GM12878 (cell line): Measurements from ENCODE around the gene HMGN4. TPM values are rescaled to one million over a fixed set of nuclear protein-coding genes. Genes with fewer than 3 reads are reported as not detected.

Experiments
- ATAC-seq: fragments of 200-7000 bp; cut with Tn5 transposase; 3 replicates; pipeline ENCODE4 v1.9.1; 2020; ENCODE audit warnings: mild to moderate bottlenecking, moderate library complexity
- BruUV-seq: library from RNA; stranded (reverse); fragments of 400-500 nt; replicated peaks from 2 replicates; lab custom pipeline; 2021; lab: Mats Ljungman, UMichigan
- CTCF ChIA-PET: fragments of 300-600 bp; sonication (Branson Sonifier 250); formaldehyde crosslinking; extraction: SDS; loops from one replicate; lab custom pipeline; 2021; ENCODE audit warnings: inconsistent platforms; lab: Yijun Ruan, JAX
- POLR2A ChIA-PET: fragments of 350-600 bp; formaldehyde crosslinking; extraction: SDS; loops from one replicate; lab custom pipeline; 2021; ENCODE audit warnings: inconsistent platforms; lab: Charles Lee
- RAD21 ChIA-PET: fragments of 300-600 bp; sonication (Branson Sonifier 250); formaldehyde crosslinking; loops from one replicate; lab custom pipeline; 2023; ENCODE audit warnings: antibody characterized with exemption; ENCODE audit not compliant: unreplicated experiment; lab: Charles Lee
- SMC1A ChIA-PET: fragments of 300-600 bp; sonication (Branson Sonifier 250); formaldehyde crosslinking; loops from one replicate; lab custom pipeline; 2023; ENCODE audit not compliant: unreplicated experiment, uncharacterized antibody; lab: Charles Lee
- DNase-seq: peaks from one replicate; pipeline ENCODE4 v3.0.0-alpha.2; 2011; ENCODE audit warnings: low read depth, low spot score
- FAIRE-seq: peaks from 3 replicates; lab custom pipeline; 2011; peaks lifted over from hg19 to GRCh38; lab: Jason Lieb, UNC
- H2AFZ ChIP-seq: 2 replicates; pipeline ENCODE4 v1.6.0; 2011; ENCODE audit warnings: low read depth, low read length, control low read depth; ENCODE audit not compliant: control insufficient read depth
- H3K27ac ChIP-seq: 2 replicates; pipeline ENCODE4 v1.5.1; 2011; ENCODE audit warnings: control low read depth; ENCODE audit not compliant: control insufficient read depth, insufficient read depth
- H3K27me3 ChIP-seq, 2 experiments: replicated peaks in 1 of 2; 2 replicates each; pipeline versions ENCODE4 v1.6.0 to v1.6.1; 2011; ENCODE audit warnings: low read length in 1 of 2; ENCODE audit not compliant: control insufficient read depth in 2 of 2, insufficient read depth in 2 of 2
- H3K36me3 ChIP-seq, 2 experiments: 2 replicates each; pipeline ENCODE4 v1.5.1; 2011; ENCODE audit warnings: low read length in 1 of 2; ENCODE audit not compliant: control insufficient read depth in 2 of 2, insufficient read depth in 2 of 2
- H3K4me1 ChIP-seq: 2 replicates; pipeline ENCODE4 v1.6.1; 2011; ENCODE audit warnings: mild to moderate bottlenecking, low read length, moderate library complexity, mixed read lengths; ENCODE audit not compliant: control insufficient read depth, insufficient read depth
- H3K4me2 ChIP-seq: 2 replicates; pipeline ENCODE4 v1.6.0; 2011; ENCODE audit warnings: control low read depth; ENCODE audit not compliant: control insufficient read depth, insufficient read depth
- H3K4me3 ChIP-seq: fragments of 200-600 bp; sonication (generic); 2 replicates; pipeline ENCODE4 v1.5.1; 2016
- H3K79me2 ChIP-seq: 2 replicates; pipeline ENCODE4 v1.6.0; 2011; ENCODE audit warnings: low read length; ENCODE audit not compliant: control insufficient read depth, insufficient read depth
- H3K9ac ChIP-seq: 2 replicates; pipeline ENCODE4 v1.8.0; 2011; ENCODE audit warnings: low read length, control low read depth, mixed read lengths; ENCODE audit not compliant: control insufficient read depth, insufficient read depth
- H3K9me3 ChIP-seq: replicated peaks from 3 replicates; pipeline ENCODE4 v1.5.1; 2011; ENCODE audit warnings: mild to moderate bottlenecking, low read length; ENCODE audit not compliant: control insufficient read depth, insufficient read depth
- H4K20me1 ChIP-seq: 2 replicates; pipeline ENCODE4 v1.6.0; 2011; ENCODE audit not compliant: control insufficient read depth, insufficient read depth
- EGR1 ChIP-seq, 2 experiments: IDR thresholded peaks; 1 replicate in 1 of 2; 2 replicates in 1 of 2; pipeline ENCODE4 v1.6.1; 2011 to 2012; ENCODE audit warnings: low read depth in 2 of 2, low read length in 2 of 2, borderline replicate concordance in 1 of 2, mild to moderate bottlenecking in 1 of 2, moderate library complexity in 1 of 2
- HDAC2 ChIP-seq: fragments of 200-600 bp; sonication (generic); IDR thresholded peaks from 2 replicates; pipeline ENCODE4 v1.6.1; 2017
- IKZF1 ChIP-seq: fragments of 450-650 bp; conservative IDR thresholded peaks from 2 replicates; pipeline ENCODE4 v1.6.1; 2017; ENCODE audit warnings: antibody characterized with exemption, mild to moderate bottlenecking
- MEF2B ChIP-seq: fragments of 450-650 bp; IDR thresholded peaks from 2 replicates; pipeline ENCODE4 v1.6.1; 2018; ENCODE audit warnings: mild to moderate bottlenecking, moderate library complexity; ENCODE audit not compliant: partially characterized antibody, poor library complexity, severe bottlenecking
- NBN ChIP-seq: fragments of 450-650 bp; IDR thresholded peaks from 2 replicates; pipeline ENCODE4 v1.6.1; 2016
- PML ChIP-seq: IDR thresholded peaks from 2 replicates; pipeline ENCODE4 v1.6.1; 2012; ENCODE audit warnings: low read length, inconsistent platforms
- POLR2A ChIP-seq: IDR thresholded peaks from 2 replicates; pipeline ENCODE4 v1.6.1; 2011; ENCODE audit warnings: low read depth, mild to moderate bottlenecking, low read length
- RAD51 ChIP-seq: fragments of 450-650 bp; IDR thresholded peaks from 2 replicates; pipeline ENCODE4 v1.6.1; 2016; ENCODE audit warnings: moderate library complexity, mild to moderate bottlenecking, inconsistent platforms
- SREBF1 ChIP-seq: IDR thresholded peaks from 2 replicates; pipeline ENCODE4 v1.6.1; 2012; ENCODE audit warnings: mild to moderate bottlenecking, low read length
- WGBS: methylation state at CpG from one replicate; pipeline ENCODE4 v1.1.6; 2016; ENCODE audit warnings: low lambda C conversion rate; ENCODE audit not compliant: insufficient replicate concordance, insufficient coverage; ENCODE audit errors: missing lambda C conversion rate; 5-methylcytosine and 5-hydroxymethylcytosine counted together
- in situ Hi-C: fragments of 300-500 bp; cut with MboI; formaldehyde crosslinking; loops from 9 replicates; pipeline ENCODE4 v1.14.3; 2018; ENCODE audit warnings: mixed read lengths
- intact Hi-C: fragments of 100-400 bp; cut with micrococcal nuclease; formaldehyde crosslinking; loops from one replicate; pipeline ENCODE4 v1.14.2; 2022; ENCODE audit not compliant: unreplicated experiment
- polyA plus RNA-seq, 11 experiments: library from polyadenylated mRNA; depleted of rRNA in 4 of 11; unstranded in 6 of 11; stranded (reverse) in 5 of 11; fragments of >200 nt; fragmentation: Nextera tagmentation in 4 of 11; fragmentation: Illumina TruSeq in 1 of 11; extraction: Ambion mirVana in 4 of 11; extraction: Trizol in 1 of 11; gene quantifications; 1 replicate in 1 of 11; 2 replicates in 10 of 11; pipeline versions ENCODE4 v1.2.1 to v1.2.3, GENCODE V29; 2011 to 2016; ENCODE audit warnings: inconsistent platforms in 2 of 11, missing spikeins in 2 of 11, low read depth in 1 of 11
- total RNA-seq, 4 experiments: library from RNA; depleted of rRNA in 3 of 4; stranded (reverse); fragments of >200 nt in 3 of 4; fragmentation: Illumina TruSeq in 1 of 4; extraction: Trizol in 1 of 4; gene quantifications; 2 replicates each; pipeline versions ENCODE4 v1.2.1 to v1.2.3, GENCODE V29; 2013 to 2021
- TF ChIP-seq, protein P1 (sequence below): fragments of 450-650 bp; IDR thresholded peaks from 2 replicates; pipeline ENCODE4 v1.6.1; 2017; ENCODE audit warnings: mild to moderate bottlenecking, moderate library complexity
- TF ChIP-seq, protein P2 (sequence below): fragments of 450-650 bp; IDR thresholded peaks from 2 replicates; pipeline ENCODE4 v1.6.1; 2018; ENCODE audit warnings: borderline replicate concordance, mild to moderate bottlenecking; ENCODE audit not compliant: partially characterized antibody
- TF ChIP-seq, protein P3 (sequence below): IDR thresholded peaks from 2 replicates; pipeline ENCODE4 v1.6.1; 2011; ENCODE audit warnings: low read depth, mild to moderate bottlenecking, low read length, moderate library complexity, borderline replicate concordance; ENCODE audit errors: extremely low read depth
- TF ChIP-seq, protein P4 (sequence below): fragments of 450-650 bp; IDR thresholded peaks from 2 replicates; pipeline ENCODE4 v1.6.1; 2016; ENCODE audit warnings: mild to moderate bottlenecking

Gene HMGN4
- total and polyA plus RNA-seq, 10 of the 15 experiments (the other 5 are each of a cell fraction or from before 2014, with no cell fraction given) = 26.7 to 99.1 (median 76.7) TPM

DNA sequence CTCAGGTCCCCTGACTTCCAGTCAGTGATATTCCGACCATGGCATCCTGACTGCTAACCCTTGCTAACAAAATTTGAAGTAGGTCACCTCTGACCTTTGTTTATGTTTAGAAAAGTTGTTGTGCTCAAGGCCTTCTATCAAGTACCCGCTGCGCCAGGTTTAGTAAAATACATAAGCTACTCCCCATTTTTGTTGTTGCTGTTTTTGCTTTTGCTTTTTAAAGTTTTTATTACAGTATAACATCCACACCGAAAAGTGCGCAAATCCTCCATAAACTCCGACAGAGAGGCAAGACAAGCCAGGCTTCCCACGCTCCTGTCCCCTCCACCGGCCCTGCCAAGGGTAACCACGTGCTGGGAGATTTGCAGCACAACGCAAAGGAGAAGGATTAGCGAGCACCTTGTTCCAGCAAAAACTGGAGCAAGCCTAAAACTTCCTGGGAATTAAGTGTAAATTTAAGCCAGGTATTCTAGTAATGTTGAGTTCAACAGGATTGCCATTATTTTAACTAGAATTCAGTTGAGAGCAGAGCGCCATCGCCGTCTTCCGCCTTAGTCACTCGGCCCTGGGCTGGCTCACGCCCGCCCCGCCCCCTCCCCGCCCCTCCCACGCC is 17.8 kb upstream of the HMGN4 start:
- Histone ChIP-seq H3K79me2 (peaks cover 5% of the 10 kb centered on the region), H3K9ac (peak overlapping the region; percentile 59), H3K27me3 (no peaks in the 10 kb centered on the region), H3K4me1 (peaks cover 6% of the 10 kb centered on the region), H3K27ac (peak overlapping the region; percentile 66), H3K4me2 (peak overlapping the region; percentile 56), H4K20me1 (no peaks in the 10 kb centered on the region), H3K9me3 (no peaks in the 10 kb centered on the region), H3K36me3 (no peaks in the 10 kb centered on the region), H3K4me3 (peak overlapping the region; percentile 32; the same call in 1 of the 2 replicates), H2AFZ (peak overlapping the region; percentile 86)
- ChIA-PET CTCF (interaction anchor here (0.7 to 1.3 kb wide), 4 partner anchors 13 to 95 kb away, joined by 3 to 5 read pairs (median 3); no protein-coding TSS in a partner anchor), RAD21 (interaction anchor here (1.5 to 1.9 kb wide), 3 partner anchors 11 to 49 kb away, joined by 4 to 6 read pairs (median 5); no protein-coding TSS in a partner anchor), POLR2A (interaction anchor here (3.5 to 4.7 kb wide), 2 partner anchors 12 to 46 kb away, joined by 16 read pairs; no protein-coding TSS in a partner anchor), SMC1A (interaction anchor here (0.7 to 2.4 kb wide), 7 partner anchors 12 to 49 kb away, joined by 3 to 12 read pairs (median 5); partner anchors contain the start of gene HMGN4)
- in situ Hi-C loops (no loop called here), intact Hi-C loops (loop anchor here (2.0 kb wide), 1 partner anchor 46 kb away; no protein-coding TSS in a partner anchor)
- ATAC-seq = peak; percentile 3
- BruUV-seq = TSS peak; percentile 98
- no peak for FAIRE-seq
- DNase-seq = no peak
- 26% methylated on average over 13 of the region's 21 CpGs for WGBS
- TF ChIP-seq PML (peak; percentile 57; the same call in 1 of the 2 replicates), POLR2A (no peak), MEF2B (peak; percentile 11), RAD51 (peak; percentile 74), SREBF1 (no peak), NBN (peak; percentile 25; the same call in 1 of the 2 replicates), IKZF1 (peak; percentile 29), EGR1 (IDR thresholded peaks at IDR 0.05; ENCODE audit: borderline replicate concordance in 1 of 2, low read depth in 2 of 2, low read length in 2 of 2) (peak in 1 of 2 experiments; percentile 8; a peak in 1 of 3 replicates), HDAC2 (no peak)
- TF ChIP-seq, protein P1, sequence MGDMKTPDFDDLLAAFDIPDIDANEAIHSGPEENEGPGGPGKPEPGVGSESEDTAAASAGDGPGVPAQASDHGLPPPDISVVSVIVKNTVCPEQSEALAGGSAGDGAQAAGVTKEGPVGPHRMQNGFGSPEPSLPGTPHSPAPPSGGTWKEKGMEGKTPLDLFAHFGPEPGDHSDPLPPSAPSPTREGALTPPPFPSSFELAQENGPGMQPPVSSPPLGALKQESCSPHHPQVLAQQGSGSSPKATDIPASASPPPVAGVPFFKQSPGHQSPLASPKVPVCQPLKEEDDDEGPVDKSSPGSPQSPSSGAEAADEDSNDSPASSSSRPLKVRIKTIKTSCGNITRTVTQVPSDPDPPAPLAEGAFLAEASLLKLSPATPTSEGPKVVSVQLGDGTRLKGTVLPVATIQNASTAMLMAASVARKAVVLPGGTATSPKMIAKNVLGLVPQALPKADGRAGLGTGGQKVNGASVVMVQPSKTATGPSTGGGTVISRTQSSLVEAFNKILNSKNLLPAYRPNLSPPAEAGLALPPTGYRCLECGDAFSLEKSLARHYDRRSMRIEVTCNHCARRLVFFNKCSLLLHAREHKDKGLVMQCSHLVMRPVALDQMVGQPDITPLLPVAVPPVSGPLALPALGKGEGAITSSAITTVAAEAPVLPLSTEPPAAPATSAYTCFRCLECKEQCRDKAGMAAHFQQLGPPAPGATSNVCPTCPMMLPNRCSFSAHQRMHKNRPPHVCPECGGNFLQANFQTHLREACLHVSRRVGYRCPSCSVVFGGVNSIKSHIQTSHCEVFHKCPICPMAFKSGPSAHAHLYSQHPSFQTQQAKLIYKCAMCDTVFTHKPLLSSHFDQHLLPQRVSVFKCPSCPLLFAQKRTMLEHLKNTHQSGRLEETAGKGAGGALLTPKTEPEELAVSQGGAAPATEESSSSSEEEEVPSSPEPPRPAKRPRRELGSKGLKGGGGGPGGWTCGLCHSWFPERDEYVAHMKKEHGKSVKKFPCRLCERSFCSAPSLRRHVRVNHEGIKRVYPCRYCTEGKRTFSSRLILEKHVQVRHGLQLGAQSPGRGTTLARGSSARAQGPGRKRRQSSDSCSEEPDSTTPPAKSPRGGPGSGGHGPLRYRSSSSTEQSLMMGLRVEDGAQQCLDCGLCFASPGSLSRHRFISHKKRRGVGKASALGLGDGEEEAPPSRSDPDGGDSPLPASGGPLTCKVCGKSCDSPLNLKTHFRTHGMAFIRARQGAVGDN = peak; percentile 97
- TF ChIP-seq, protein P2, sequence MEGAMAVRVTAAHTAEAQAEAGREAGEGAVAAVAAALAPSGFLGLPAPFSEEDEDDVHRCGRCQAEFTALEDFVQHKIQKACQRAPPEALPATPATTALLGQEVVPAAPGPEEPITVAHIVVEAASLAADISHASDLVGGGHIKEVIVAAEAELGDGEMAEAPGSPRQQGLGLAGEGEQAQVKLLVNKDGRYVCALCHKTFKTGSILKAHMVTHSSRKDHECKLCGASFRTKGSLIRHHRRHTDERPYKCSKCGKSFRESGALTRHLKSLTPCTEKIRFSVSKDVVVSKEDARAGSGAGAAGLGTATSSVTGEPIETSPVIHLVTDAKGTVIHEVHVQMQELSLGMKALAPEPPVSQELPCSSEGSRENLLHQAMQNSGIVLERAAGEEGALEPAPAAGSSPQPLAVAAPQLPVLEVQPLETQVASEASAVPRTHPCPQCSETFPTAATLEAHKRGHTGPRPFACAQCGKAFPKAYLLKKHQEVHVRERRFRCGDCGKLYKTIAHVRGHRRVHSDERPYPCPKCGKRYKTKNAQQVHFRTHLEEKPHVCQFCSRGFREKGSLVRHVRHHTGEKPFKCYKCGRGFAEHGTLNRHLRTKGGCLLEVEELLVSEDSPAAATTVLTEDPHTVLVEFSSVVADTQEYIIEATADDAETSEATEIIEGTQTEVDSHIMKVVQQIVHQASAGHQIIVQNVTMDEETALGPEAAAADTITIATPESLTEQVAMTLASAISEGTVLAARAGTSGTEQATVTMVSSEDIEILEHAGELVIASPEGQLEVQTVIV = no peak
- TF ChIP-seq, protein P3, sequence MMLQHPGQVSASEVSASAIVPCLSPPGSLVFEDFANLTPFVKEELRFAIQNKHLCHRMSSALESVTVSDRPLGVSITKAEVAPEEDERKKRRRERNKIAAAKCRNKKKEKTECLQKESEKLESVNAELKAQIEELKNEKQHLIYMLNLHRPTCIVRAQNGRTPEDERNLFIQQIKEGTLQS = no peak
- TF ChIP-seq, protein P4, sequence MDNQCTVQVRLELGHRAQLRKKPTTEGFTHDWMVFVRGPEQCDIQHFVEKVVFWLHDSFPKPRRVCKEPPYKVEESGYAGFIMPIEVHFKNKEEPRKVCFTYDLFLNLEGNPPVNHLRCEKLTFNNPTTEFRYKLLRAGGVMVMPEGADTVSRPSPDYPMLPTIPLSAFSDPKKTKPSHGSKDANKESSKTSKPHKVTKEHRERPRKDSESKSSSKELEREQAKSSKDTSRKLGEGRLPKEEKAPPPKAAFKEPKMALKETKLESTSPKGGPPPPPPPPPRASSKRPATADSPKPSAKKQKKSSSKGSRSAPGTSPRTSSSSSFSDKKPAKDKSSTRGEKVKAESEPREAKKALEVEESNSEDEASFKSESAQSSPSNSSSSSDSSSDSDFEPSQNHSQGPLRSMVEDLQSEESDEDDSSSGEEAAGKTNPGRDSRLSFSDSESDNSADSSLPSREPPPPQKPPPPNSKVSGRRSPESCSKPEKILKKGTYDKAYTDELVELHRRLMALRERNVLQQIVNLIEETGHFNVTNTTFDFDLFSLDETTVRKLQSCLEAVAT = peak; percentile 79; the same call in 1 of the 2 replicates
